ENCODE measurements around the gene HIVEP1.
"Not testable (repeated sequence)": the region's sequence is repeated elsewhere in the genome, so short reads cannot be mapped to it uniquely, and the experiment has no call there.

The HIVEP1 gene

DNA sequence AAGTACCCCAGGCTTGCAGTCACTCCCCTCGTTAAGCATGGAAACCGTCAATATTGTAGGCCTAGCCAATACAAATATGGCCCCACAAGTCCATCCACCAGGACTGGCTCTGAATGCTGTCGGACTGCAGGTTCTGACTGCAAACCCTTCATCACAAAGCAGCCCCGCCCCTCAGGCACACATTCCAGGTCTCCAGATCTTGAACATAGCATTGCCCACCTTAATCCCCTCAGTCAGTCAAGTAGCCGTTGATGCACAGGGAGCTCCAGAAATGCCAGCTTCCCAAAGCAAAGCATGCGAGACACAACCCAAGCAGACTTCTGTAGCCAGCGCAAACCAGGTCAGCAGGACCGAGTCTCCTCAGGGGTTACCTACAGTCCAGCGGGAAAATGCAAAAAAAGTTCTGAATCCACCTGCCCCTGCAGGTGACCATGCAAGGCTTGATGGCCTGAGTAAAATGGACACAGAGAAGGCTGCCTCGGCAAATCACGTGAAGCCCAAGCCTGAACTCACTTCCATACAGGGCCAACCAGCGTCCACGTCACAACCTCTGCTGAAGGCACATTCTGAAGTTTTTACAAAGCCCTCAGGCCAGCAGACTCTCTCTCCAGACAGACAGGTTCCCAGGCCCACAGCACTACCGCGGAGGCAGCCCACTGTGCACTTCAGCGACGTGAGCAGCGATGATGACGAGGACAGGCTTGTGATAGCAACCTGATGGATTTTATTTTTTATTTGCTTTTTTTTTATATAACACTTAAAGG, 151.8 kb downstream of the HIVEP1 start:
- DNase-seq, result no peak

DNA sequence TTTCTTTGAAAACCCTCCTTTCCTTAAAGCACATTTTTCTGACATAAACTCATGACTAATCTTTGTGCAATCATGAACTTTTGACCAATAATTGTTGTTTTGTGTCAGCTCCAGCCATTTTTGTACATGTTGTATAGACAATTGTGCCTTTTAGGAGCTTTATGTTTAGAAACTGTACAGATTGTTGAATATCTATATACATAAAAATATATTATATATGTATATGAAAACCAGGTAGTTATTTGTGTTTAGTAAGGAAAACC, 152.3 kb downstream of the HIVEP1 start:
- no peak for DNase-seq

DNA sequence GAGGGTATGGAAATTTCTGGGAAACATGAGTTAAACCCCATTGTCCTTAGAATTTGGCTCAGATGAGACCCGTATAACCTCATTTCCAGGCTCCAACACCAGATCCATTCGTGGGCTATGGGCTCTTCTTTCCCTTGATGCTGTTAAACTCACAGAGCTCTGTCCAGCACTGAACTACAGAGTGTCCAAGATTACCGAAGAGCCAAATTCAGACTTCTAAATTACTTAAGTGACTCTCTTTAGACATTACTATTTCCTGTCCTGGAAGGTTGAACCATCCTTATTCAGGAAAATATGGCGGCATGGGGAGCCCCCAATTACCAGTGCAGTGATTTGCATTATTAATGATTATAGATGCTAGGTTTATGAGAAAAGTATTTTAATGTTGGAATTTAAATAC, 153.2 kb downstream of the HIVEP1 start:
- DNase-seq, result no peak

DNA sequence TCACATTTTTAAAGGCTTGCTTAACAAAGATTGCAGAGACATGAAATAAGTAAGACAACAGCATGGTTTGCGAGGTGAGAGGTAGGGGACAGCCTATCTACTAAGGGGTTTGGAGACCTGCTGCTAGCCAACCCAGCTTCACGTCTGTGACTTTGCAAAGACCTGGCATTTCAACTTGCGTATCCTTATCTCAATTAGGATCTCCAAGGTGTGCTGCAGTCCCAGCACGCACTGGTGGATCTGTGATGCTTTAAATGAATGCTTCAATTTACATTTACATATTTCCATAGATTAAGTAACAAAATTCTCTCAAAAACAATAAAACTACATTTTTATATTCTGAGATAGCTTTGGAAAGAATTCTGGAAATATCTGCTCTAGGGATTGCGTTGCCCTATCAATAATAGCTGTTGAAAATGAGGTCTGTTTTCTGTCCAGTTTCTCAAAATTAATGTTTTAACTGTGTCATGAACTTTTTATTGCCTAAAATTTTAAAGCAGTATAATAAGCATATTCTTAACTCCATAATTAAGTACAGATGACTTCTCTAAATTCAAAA, 153.7 kb downstream of the HIVEP1 start:
- no peak for DNase-seq

DNA sequence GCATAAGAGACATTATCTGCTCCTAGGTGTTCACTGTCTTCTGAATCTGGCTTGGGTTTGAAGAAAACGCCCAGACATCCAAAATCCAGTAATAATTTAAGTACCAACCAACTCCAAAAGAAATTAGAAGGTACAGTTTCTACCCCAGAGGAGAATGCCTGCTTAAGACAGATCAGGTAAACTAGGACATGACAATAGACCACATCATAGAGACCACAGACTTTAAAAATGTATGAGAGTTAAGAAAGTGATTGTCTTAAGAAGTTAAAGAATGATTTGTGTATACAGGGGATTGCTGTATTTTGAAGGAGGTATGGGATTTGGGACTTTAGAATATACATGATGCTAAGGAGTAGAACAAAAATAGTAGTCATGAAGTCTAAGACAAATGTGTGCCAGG, 157.3 kb downstream of the HIVEP1 start:
- no peak for DNase-seq

DNA sequence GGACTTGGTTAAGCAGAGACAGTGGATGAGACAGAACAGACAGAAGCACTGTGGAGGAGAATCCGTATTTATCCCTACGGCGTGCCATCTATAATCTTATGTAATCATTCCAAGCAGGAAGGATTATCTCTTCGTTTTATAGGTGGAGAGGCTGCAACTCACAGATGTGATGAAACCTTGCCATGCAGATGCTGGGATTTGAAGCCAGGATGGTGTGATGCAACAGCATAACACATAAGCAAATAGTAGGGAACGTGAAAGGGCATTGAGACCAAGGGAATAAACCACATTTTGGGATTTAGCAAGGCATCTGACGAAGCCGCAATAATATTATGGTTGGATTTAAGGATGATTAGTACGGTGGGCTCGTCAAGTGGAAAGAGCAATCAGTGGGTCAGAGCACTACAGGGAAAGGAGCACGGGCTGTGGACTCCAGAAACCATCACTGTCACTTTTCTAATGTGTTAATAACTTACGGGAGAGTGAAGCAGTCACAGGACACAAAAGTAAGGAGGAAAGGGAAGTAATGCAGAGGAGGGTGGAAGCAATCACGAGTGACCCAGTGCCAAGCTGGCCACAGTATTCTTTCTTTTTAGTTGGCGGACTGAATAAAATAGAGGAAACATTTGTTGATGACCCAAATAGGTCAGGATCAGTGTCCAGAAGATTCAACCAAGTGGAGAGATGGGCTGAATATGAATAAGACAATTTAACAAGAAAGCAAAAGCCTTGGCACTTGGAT, 158.4 kb downstream of the HIVEP1 start:
- DNase-seq, result no peak

DNA sequence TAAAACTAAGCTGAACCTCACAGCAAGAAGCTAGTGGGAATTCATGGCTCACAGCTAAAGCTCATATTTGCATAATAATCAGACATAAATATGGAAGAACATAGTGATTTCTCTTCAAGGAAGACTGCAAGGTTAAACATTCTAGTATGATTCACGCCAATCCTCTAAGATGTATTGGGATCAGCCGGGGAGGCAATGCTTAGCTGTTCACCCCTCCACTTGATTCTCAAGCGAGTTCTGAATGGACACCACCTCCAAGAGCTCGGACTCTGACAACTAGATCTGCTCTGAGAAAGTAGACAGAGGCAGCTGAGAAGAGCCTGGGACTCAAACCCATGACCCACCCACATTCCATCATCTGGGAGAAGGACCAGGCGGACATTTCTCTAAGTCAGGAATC, 159.6 kb downstream of the HIVEP1 start:
- DNase-seq, result no peak

DNA sequence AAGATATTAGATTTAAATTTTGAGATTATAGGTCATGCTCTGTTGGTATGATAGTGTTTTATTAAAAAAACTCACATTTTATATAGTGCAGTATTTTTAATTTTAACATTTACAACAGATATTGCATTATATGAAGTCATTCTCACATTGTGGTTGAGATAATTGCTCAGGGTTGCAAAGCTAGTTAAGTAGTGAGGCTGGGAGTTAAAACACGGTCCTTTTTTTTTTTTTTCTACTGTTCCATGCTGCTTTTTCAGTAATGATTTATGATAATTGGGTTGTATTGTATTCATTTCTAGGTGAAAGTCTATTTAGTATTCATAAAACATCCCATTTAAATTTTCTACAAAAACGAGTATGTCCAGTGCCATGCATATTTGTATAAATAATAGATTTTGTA, 160.5 kb downstream of the HIVEP1 start:
- DNase-seq, result no peak

DNA sequence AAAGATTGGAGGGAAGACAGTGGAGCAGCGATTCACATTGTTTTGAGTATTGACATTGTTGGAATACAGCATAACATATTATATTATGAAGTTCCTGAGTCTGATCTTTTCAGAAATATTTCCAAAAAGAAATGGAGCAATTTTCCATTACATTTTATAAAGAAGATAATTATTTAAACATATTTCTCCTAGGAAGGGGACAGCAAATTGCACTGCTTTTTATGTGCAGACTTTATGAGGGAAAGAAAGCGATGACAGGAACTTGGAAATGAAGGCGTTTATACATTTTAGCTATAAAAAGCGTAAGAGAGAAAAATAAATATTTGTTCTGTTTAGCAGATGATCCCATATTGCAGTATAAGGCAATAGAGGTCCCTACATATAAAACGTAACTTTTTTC, 161.1 kb downstream of the HIVEP1 start:
- DNase-seq, result no peak

DNA sequence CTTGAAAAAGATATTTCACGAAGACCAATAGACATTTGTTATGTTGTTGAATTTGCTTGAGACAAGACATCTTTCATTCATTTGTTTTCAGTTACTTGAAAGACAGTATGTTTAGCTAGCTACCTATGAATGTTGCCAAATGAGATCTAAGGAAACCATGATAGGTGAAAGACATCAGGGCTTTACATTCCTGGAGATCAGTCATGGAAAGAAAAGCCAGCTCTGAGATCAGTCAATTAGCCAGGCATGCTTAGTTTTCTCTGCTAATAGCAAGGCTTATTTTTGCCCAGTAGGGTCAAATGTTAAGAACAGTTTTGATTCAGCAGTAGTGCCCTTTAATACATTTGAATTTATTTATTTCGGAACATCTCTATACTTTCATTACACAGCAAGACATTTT, 161.5 kb downstream of the HIVEP1 start:
- no peak for DNase-seq

DNA sequence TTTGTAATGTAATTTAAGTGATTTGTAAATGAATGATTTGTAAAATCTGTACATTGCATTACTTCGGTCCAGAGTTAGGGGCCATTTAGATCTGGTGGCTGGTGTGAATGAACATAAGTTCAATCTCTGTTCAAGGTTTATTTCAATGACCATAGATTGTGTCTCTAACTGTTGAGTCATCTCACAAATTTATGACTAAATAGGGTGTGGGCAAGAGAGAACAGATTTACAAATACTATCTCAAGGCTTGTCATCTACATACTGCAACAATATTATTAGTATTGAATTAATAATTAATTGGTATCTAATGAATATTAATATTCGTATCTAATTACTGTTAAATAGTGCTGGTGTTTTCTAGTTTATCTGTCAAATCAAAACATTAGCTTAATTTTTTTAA, 162.8 kb downstream of the HIVEP1 start:
- DNase-seq, result no peak

DNA sequence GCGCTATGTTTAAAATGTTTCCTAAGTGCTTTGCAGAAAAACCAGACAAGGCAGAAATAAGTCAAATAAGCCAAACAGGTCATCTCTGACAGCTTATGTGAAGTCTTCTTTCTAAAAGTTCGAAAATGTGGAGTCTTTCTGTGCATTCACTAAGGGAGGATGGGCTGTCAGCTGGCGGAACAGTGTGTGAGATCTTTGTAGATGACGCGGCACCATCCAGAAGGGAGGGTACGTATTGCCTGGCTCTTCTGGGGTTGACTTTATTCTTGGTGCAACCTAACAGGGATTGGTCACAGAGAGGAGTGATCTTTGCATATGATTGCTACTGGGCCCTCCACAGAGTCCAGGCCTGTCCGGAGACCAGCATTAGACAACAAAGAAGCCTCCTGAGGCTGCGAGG, 163.5 kb downstream of the HIVEP1 start:
- no peak for DNase-seq

DNA sequence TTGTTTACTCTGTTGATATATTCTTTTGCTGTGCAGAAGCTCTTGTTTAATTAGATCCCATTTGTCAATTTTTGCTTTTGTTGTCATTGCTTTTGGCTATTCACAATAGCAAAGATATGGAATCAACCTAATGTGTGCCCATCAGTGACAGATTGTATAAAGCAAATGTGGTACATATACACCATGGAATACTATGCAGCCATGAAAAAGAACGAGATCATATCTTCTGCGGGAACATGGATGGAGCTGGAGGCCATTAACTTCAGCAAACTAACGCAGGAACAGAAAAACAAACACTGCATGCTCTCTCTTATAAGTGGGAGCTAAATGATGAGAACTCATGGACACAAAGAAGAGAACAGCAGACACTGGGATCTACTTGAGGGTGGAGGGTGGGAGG, 164.7 kb downstream of the HIVEP1 start:
- not testable (repeated sequence) for DNase-seq

DNA sequence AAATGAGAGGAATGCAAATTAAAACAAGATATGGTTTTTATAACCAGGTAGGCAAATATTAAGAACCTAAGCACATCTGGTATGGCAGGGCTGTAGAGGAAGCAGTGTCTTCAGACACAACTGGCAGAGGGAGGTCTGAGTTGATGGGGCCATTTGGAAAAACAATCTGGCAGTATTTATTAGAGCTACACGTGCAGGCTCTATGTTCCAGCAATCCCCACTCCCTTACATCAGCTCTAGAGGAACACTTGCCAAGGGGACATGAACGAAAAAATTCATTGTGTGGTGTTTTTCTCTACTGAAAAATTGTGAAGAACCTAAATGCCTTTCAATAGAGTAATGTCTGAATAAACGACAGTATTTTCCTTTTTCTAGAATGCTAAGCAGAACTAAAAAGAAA, 166.4 kb downstream of the HIVEP1 start:
- no peak for DNase-seq

DNA sequence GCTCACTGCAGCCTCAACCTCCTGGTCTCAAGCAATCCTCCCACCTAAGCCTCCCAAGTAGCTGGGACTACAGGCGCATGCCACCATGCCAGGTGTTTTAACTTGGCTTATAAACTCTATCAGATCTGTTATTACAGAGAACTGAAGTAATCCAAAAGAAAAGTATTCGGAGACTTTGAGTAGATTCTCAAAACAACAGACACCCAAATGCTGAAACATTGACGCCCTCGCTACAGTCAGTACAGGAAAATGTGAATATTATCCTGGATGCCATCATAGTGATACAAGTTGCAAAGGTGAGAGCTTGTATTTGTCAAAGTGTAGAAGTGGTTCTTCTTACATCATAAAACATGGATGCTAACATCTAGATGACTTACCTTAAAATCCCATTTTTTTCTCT, 169.4 kb downstream of the HIVEP1 start:
- DNase-seq, result no peak

DNA sequence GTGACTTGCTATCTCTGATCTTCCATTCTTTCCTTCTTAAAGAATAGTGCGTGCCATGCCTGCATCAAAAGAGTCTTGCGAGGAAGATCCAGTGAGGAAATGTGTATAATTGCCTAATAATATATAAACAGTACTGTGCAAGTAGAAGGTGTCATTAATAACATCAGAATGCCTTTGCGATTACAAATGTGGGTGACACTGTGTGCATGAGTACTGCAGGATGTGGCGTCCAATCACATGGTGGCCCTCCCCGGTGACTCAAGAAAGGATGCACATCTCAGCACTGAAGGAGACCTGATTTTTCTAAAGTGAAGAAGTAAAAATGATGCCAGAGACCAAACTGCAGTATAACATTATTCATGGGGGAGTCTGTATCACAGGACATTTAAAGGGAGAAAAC, 170.6 kb downstream of the HIVEP1 start:
- DNase-seq, result peak; percentile 13

DNA sequence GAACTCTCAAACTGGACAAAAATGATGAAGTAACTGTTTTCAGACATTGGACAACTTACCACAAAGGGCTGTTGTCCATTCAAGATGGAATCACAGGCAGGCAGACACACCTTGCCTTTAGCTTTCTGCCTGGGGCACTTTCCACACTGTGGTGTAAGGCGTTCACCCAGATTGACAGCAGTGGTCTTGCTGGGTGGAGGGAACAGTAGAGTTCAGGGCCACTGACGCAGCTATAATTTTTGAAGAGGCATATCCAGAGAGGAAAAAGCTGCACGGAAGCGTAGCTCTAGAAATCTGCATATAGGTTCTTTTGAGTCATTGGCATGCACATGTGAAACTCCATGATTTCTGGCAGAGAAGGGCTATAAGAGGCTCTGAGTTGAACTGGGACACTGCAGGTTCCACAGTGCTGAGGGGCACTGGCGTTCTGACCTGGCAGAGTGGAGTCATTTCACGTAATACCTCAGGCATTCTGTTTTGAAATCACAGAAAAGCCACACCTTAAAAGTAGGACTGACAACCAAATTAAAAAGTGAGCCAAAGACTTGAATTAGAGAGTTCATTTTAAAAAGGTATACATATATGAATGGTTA, 173.1 kb downstream of the HIVEP1 start:
- no peak for DNase-seq

DNA sequence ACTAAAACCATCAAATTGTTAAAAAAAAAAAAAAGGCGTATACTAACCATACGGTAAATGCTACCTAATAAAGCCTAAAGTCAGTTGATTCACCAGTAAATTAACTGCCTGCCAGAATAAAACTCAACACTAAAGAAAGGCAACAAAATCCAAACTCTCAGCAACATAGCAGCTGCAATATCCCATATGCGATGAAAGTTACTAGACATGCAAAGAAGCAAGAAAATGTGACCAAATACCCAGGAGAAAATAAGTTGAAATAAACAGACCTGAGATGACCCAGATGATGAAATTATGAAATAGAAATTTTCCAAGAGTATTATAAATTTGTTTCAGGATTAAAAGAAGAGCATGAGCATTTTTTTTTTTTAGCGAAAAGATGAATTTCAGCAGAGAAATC, 174.4 kb downstream of the HIVEP1 start:
- no peak for DNase-seq

DNA sequence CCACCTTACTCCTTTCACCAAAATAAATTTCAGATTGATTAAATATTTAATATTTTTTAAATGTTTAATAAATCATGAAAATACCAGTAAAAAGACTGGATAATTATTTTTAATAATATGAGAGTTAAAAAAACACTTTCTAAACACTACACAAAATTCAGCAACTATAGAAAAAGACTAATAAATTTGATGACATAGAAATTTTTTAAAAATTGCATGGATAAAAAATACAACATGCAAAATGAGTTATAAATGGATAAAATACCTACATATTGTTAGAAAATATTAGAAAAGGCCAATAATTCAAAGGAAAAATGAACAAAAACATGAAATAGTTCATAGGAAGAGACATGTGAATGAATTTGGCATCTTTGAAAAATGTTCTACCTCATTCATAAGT, 177.0 kb downstream of the HIVEP1 start:
- DNase-seq, result no peak

DNA sequence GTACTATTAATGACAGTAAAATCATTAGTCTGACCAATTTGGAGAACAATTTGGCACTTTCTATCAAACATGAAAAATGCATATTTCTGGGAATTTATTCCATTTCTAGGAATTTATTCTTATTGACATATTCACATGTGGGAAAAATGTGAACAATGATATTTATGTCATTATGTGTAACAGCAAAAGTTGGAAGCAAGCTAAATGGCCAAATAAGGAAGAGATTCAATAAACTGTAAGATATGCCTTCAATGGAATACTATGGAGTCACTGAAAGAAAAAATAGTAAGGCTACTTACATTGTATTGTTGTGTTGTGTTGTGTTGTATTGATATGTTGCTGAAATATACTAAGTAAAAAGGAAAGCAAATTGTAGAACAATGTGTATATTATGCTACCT, 177.5 kb downstream of the HIVEP1 start:
- DNase-seq, result no peak

DNA sequence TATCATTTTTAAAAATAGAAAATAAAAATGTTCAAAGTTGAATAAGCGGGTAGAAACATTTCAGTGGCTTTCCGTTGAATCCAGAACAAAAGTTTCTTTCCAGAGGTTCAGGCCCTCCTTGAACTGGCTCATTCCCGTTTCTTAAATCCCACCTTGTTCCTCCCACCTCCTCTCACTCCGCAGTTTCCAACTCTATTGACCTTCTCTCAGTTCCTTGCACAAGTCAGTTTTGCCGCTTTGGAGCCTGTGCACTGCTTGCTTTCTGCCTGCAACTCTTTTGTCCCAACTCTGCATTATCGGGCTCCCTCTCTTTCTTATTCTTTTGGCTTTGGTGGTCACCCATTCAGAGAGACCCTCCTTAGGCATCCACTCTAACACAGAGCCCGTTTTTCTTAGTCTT, 178.1 kb downstream of the HIVEP1 start:
- no peak for DNase-seq

DNA sequence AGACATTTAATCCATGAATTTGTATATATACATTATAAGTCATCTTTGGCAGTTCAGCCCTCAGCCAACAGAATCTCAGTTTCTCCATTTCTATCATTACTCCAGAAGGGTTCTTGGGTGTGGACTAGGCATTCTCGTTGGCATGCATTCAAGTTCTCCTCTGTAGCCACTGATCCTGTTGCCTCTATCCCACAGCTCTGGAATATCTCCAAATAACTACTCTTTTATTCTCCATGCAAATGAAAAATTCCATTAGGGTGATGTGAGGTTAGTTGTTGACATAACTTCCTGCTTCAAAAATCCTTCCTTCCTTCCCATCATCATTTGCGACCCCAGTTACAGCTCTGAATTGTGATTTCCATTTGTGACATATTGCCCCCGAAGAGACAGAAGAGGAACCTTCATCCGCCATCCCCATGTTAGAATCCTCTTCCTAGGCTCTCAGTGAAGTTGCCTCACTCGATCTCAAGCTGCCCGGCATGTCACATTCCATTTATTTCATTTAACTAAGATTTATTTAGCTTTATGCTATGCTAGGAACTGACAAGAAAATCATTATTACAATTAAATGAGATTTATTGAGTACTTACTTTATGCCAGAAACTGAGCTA, 184.3 kb downstream of the HIVEP1 start:
- no peak for DNase-seq

DNA sequence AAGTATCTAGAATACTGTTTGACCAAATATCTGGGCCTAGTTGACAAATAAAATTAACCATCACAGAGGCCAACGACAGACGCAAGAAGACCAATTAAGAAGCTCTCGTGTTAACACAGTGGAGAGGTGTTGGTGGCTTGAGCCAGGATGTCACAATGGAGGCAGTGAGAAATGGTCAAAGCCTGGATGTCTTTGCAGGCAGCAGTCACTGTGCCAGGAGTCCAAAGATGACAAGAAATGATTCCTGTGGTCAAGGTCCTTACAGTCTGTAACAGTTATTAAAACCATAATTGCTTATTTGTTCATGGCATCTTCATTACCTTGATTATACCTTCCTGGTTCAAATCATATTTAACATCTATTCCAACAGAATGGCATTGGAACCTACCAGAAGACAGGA, 186.7 kb downstream of the HIVEP1 start:
- DNase-seq, result no peak

DNA sequence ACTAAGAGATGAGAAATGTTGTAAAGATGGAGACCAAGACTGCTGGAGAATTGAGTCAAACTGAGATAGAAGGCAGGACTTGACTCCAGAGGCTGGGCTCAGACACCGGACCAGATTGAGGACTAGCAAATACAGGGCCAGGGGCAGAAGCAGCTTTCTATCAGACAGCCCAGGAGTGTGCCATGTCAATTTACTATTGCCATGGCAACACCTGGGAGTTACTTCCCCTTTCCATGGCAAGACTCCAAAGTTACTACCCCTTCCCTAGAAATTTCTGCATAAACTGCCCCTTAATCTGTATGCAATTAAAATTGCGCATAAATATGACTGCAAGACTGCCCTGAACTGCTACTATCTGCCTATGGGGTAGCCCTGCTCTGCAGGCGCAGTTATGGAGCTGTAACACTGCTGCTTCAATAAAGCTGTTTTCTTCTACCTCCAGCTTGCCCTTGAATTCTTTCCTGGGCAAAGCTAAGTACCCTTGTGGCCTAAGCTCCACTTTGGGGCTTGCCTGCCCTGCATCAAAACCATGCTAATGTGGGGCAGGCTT, 188.0 kb downstream of the HIVEP1 start:
- DNase-seq, result no peak

All from activated CD4-positive, alpha-beta T cell treated with anti-CD3 and anti-CD28 coated beads, Interleukin-2, amount 50 U/mL, for 16 hours (primary cell).